PC-9 (cell line): ENCODE results near the gene CBX2. TPM values are rescaled to one million over a fixed set of nuclear protein-coding genes. Genes with fewer than 3 reads are reported as not detected.

ENCODE experiments used
- BruUV-seq: library from RNA; stranded (reverse); fragments of 400-500 nt; replicated peaks from 2 replicates; lab custom pipeline; 2021; lab: Mats Ljungman, UMichigan
- CTCF ChIA-PET: fragments of 300-600 bp; sonication (Branson Sonifier 250); formaldehyde crosslinking; loops from one replicate; lab custom pipeline; 2022; ENCODE audit warnings: antibody characterized with exemption; lab: Charles Lee
- POLR2A ChIA-PET: fragments of 300-600 bp; sonication (Branson Sonifier 250); formaldehyde crosslinking; loops from one replicate; lab custom pipeline; 2022; ENCODE audit warnings: antibody characterized with exemption; ENCODE audit not compliant: unreplicated experiment; lab: Charles Lee
- DNase-seq, 2 experiments: peaks; one replicate each; pipeline versions ENCODE4 v3.0.0 to v3.0.0-alpha.2; 2015 to 2022; ENCODE audit warnings: mixed read lengths in 1 of 2
- H2AFZ ChIP-seq: fragments of 200-600 bp; sonication (generic); 2 replicates; pipeline ENCODE4 v1.8.1; 2017; ENCODE audit warnings: antibody characterized with exemption
- H3F3A ChIP-seq: fragments of 200-600 bp; sonication (generic); 2 replicates; pipeline ENCODE4 v1.8.1; 2017; ENCODE audit warnings: antibody characterized with exemption, mild to moderate bottlenecking, low read depth; ENCODE audit not compliant: insufficient read depth
- H3K27ac ChIP-seq: fragments of 200-600 bp; sonication (generic); 2 replicates; pipeline ENCODE4 v1.6.1; 2016; ENCODE audit warnings: mixed run types
- H3K27me3 ChIP-seq: fragments of 200-600 bp; sonication (generic); 2 replicates; pipeline ENCODE4 v1.6.1; 2016; ENCODE audit warnings: low read depth, mixed run types; ENCODE audit not compliant: insufficient read depth
- H3K36me3 ChIP-seq: fragments of 200-600 bp; sonication (generic); 2 replicates; pipeline ENCODE4 v1.6.1; 2016; ENCODE audit warnings: low read depth, mixed run types
- H3K4me1 ChIP-seq: fragments of 200-600 bp; sonication (generic); replicated peaks from 2 replicates; pipeline ENCODE4 v1.6.1; 2016; ENCODE audit warnings: mixed run types; ENCODE audit not compliant: insufficient read depth
- H3K4me2 ChIP-seq: fragments of 200-600 bp; sonication (generic); 2 replicates; pipeline ENCODE4 v1.6.1; 2017; ENCODE audit warnings: mixed run types
- H3K4me3 ChIP-seq: fragments of 200-600 bp; sonication (generic); 2 replicates; pipeline ENCODE4 v1.6.1; 2016; ENCODE audit warnings: mixed run types
- H3K79me2 ChIP-seq: fragments of 200-600 bp; sonication (generic); 2 replicates; pipeline ENCODE4 v1.6.1; 2017; ENCODE audit warnings: low read depth, mixed run types
- H3K9me2 ChIP-seq: fragments of 200-600 bp; sonication (generic); 2 replicates; pipeline ENCODE4 v1.8.1; 2017; ENCODE audit warnings: mild to moderate bottlenecking; ENCODE audit not compliant: insufficient read depth
- H3K9me3 ChIP-seq: fragments of 200-600 bp; sonication (generic); 2 replicates; pipeline ENCODE4 v1.8.1; 2016; ENCODE audit warnings: low read depth; ENCODE audit not compliant: insufficient read depth
- H4K20me1 ChIP-seq: fragments of 200-600 bp; sonication (generic); 2 replicates; pipeline ENCODE4 v1.8.1; 2017; ENCODE audit not compliant: insufficient read depth
- CTCF ChIP-seq: fragments of 200-600 bp; sonication (generic); conservative IDR thresholded peaks from 2 replicates; pipeline ENCODE4 v1.6.1; 2017; ENCODE audit warnings: mixed run types, antibody characterized with exemption, mild to moderate bottlenecking, moderate library complexity
- EZH2 ChIP-seq: fragments of 200-600 bp; sonication (generic); IDR thresholded peaks from 2 replicates; pipeline ENCODE4 v1.8.0; 2017; ENCODE audit warnings: antibody characterized with exemption, low read depth
- intact Hi-C: fragments of 100-400 bp; cut with micrococcal nuclease; formaldehyde crosslinking; loops from one replicate; pipeline ENCODE4 v1.10.0; 2022; ENCODE audit not compliant: unreplicated experiment
- total RNA-seq: library from RNA; stranded (reverse); gene quantifications from 2 replicates; pipeline ENCODE4 v1.2.3, GENCODE V29; 2021

The CBX2 gene
- total RNA-seq, 1 experiment from 2014 or later = 32.6 TPM

- Histone ChIP-seq H3K4me2 (no peak overlapping the region), H3K79me2 (no peaks in the 10 kb centered on the region), H3K4me3 (no peak overlapping the region), H4K20me1 (no peaks in the 10 kb centered on the region), H3F3A (0 out of 2 replicates have a peak, but pooled peaks cover 4% of the 10 kb centered on the region), H3K36me3 (no peaks in the 10 kb centered on the region), H2AFZ (no peak overlapping the region), H3K9me3 (no peaks in the 10 kb centered on the region), H3K9me2 (no peaks in the 10 kb centered on the region), H3K27me3 (no peaks in the 10 kb centered on the region), H3K27ac (no peak overlapping the region), H3K4me1 (peaks cover 8% of the 10 kb centered on the region; the same call in 1 of the 2 replicates)
- BruUV-seq = no TSS peak
- DNase-seq = no peak
- POLR2A ChIA-PET = interaction anchor here (0.6 kb wide), 2 partner anchors 80 to 1590 kb away, joined by 3 to 8 read pairs; no protein-coding TSS in a partner anchor
- CTCF ChIA-PET = no interaction called here
- TF ChIP-seq EZH2 (no peak), CTCF (no peak)
- intact Hi-C loops = no loop called here
Observed at GRCh38 chr17:79819085-79819484, 41.1 kb downstream of the CBX2 start.

GRCh38 chr17:79819534-79820276 lies 41.8 kb downstream of the CBX2 start:
- H3F3A ChIP-seq = no peaks in the 10 kb centered on the region
- H3K9me2 ChIP-seq = no peaks in the 10 kb centered on the region
- H3K9me3 ChIP-seq = no peaks in the 10 kb centered on the region
- intact Hi-C loops = no loop called here
- ChIA-PET CTCF (no interaction called here), POLR2A (interaction anchor here (0.6 to 0.7 kb wide), 2 partner anchors 61 to 1590 kb away, joined by 3 read pairs; no protein-coding TSS in a partner anchor)
- no peak overlapping the region for H3K27ac ChIP-seq
- H3K4me3 ChIP-seq = no peak overlapping the region
- no peaks in the 10 kb centered on the region for H3K36me3 ChIP-seq
- TF ChIP-seq CTCF = no peak
- H3K4me1 ChIP-seq = 0 out of 2 replicates have a peak, but pooled peaks cover 3% of the 10 kb centered on the region
- H2AFZ ChIP-seq = no peak overlapping the region
- H3K79me2 ChIP-seq = no peaks in the 10 kb centered on the region
- no TSS peak for BruUV-seq
- H4K20me1 ChIP-seq = no peaks in the 10 kb centered on the region
- no peak for DNase-seq
- no peak overlapping the region for H3K4me2 ChIP-seq
- H3K27me3 ChIP-seq = no peaks in the 10 kb centered on the region

GRCh38 chr17:79820959-79821330 lies 43.0 kb downstream of the CBX2 start:
- Histone ChIP-seq H2AFZ (no peak overlapping the region), H4K20me1 (no peaks in the 10 kb centered on the region), H3K9me3 (no peaks in the 10 kb centered on the region), H3K79me2 (no peaks in the 10 kb centered on the region), H3K27ac (no peak overlapping the region), H3K27me3 (no peaks in the 10 kb centered on the region), H3F3A (no peaks in the 10 kb centered on the region), H3K36me3 (no peaks in the 10 kb centered on the region), H3K4me1 (no peaks in the 10 kb centered on the region), H3K9me2 (no peaks in the 10 kb centered on the region), H3K4me2 (no peak overlapping the region), H3K4me3 (no peak overlapping the region)
- ChIA-PET POLR2A (no interaction called here), CTCF (no interaction called here)
- intact Hi-C loops = no loop called here
- DNase-seq = no peak
- no peak for TF ChIP-seq EZH2
- BruUV-seq = no TSS peak
